ENCODE data around the gene SMTNL2. TPM values are rescaled to one million over a fixed set of nuclear protein-coding genes. Genes with fewer than 3 reads are reported as not detected.

The SMTNL2 gene
- total and polyA plus RNA-seq, 2 experiments from 2014 or later = 41.5 to 106 TPM

GRCh38 chr17:4559966-4560365 lies 24.4 kb upstream of the SMTNL2 start:
- no peaks in the 10 kb centered on the region for H4K20me1 ChIP-seq (ENCODE audit: insufficient read depth, poor library complexity, severe bottlenecking)
- H2AFZ ChIP-seq = no peak overlapping the region
- peaks cover 5% of the 10 kb centered on the region for H3K79me2 ChIP-seq
- TF ChIP-seq EZH2phosphoT487 (IDR thresholded peaks at IDR 0.05; ENCODE audit: low read depth, severe bottlenecking, unreplicated experiment) = no peak
- no peak for TF ChIP-seq CTCF (IDR thresholded peaks at IDR 0.05; ENCODE audit: poor library complexity)
- no peak for TF ChIP-seq EZH2 (IDR thresholded peaks at IDR 0.05; ENCODE audit: borderline replicate concordance)
- DNase-seq (ENCODE audit: low spot score) = no peak
- no peaks in the 10 kb centered on the region for H3K9me3 ChIP-seq (ENCODE audit: low read depth)
- no peak overlapping the region for H3K27ac ChIP-seq
- WGBS (ENCODE audit: low lambda C conversion rate, missing lambda C conversion rate) = 98% methylated on average over 5 of the region's 5 CpGs
- no peak overlapping the region for H3K4me3 ChIP-seq
- no peak overlapping the region for H3K4me2 ChIP-seq
- H3K27me3 ChIP-seq = no peaks in the 10 kb centered on the region
- H3K9me2 ChIP-seq (replicated peaks; ENCODE audit: insufficient read depth) = no peaks in the 10 kb centered on the region
- peaks cover 5% of the 10 kb centered on the region for H3K4me1 ChIP-seq (ENCODE audit: insufficient read depth)
- H3K36me3 ChIP-seq (replicated peaks; ENCODE audit: insufficient read depth, low read depth) = no peaks in the 10 kb centered on the region

- DNase-seq (ENCODE audit: low spot score) = no peak
- H3K4me1 ChIP-seq (ENCODE audit: insufficient read depth) = peaks cover 5% of the 10 kb centered on the region
- H3K9me2 ChIP-seq (replicated peaks; ENCODE audit: insufficient read depth) = no peaks in the 10 kb centered on the region
- no peak within 1 kb of the TSS for H3K4me2 ChIP-seq
- H4K20me1 ChIP-seq (ENCODE audit: insufficient read depth, poor library complexity, severe bottlenecking) = no peaks in the 10 kb centered on the region
- peaks cover 4% of the 10 kb centered on the region for H3K79me2 ChIP-seq
- H3K4me3 ChIP-seq = no peak within 1 kb of the TSS
- H3K9me3 ChIP-seq (ENCODE audit: low read depth) = no peaks in the 10 kb centered on the region
- H2AFZ ChIP-seq = no peak within 1 kb of the TSS
- TF ChIP-seq EZH2 (IDR thresholded peaks at IDR 0.05; ENCODE audit: borderline replicate concordance) = no peak
- TF ChIP-seq CTCF (IDR thresholded peaks at IDR 0.05; ENCODE audit: poor library complexity) = no peak
- TF ChIP-seq EZH2phosphoT487 (IDR thresholded peaks at IDR 0.05; ENCODE audit: low read depth, severe bottlenecking, unreplicated experiment) = no peak
- no peak within 1 kb of the TSS for H3K27ac ChIP-seq
- no peaks in the 10 kb centered on the region for H3K27me3 ChIP-seq
- 88% methylated on average over 10 of the region's 12 CpGs for WGBS (ENCODE audit: low lambda C conversion rate, missing lambda C conversion rate)
- no peaks in the 10 kb centered on the region for H3K36me3 ChIP-seq (replicated peaks; ENCODE audit: insufficient read depth, low read depth)
These were observed 23.9 kb upstream of the SMTNL2 start, which contains the start of gene GGT6 for GRCh38 chr17:4560421-4560820. TSS of gene GGT6 (minus strand) at chr17:4560577. CDS start at chr17:4560521, 56 bp downstream.

GRCh38 chr17:4560837-4561256 lies 23.5 kb upstream of the SMTNL2 start:
- TF ChIP-seq CTCF (IDR thresholded peaks at IDR 0.05; ENCODE audit: poor library complexity) (no peak), EZH2phosphoT487 (IDR thresholded peaks at IDR 0.05; ENCODE audit: low read depth, severe bottlenecking, unreplicated experiment) (no peak), EZH2 (IDR thresholded peaks at IDR 0.05; ENCODE audit: borderline replicate concordance) (no peak)
- no peak overlapping the region for H3K4me3 ChIP-seq
- no peaks in the 10 kb centered on the region for H4K20me1 ChIP-seq (ENCODE audit: insufficient read depth, poor library complexity, severe bottlenecking)
- peaks cover 3% of the 10 kb centered on the region for H3K4me1 ChIP-seq (ENCODE audit: insufficient read depth)
- H3K9me3 ChIP-seq (ENCODE audit: low read depth) = no peaks in the 10 kb centered on the region
- no peak for DNase-seq (ENCODE audit: low spot score)
- no peak overlapping the region for H3K27ac ChIP-seq
- no peaks in the 10 kb centered on the region for H3K27me3 ChIP-seq
- H3K4me2 ChIP-seq = no peak overlapping the region
- 61% methylated on average over 11 of the region's 11 CpGs for WGBS (ENCODE audit: low lambda C conversion rate, missing lambda C conversion rate)
- no peaks in the 10 kb centered on the region for H3K9me2 ChIP-seq (replicated peaks; ENCODE audit: insufficient read depth)
- H3K36me3 ChIP-seq (replicated peaks; ENCODE audit: insufficient read depth, low read depth) = no peaks in the 10 kb centered on the region
- no peak overlapping the region for H2AFZ ChIP-seq
- H3K79me2 ChIP-seq = peaks cover 1% of the 10 kb centered on the region
